ENCODE results near the gene ABCB11.
"Not testable (repeated sequence)": the region's sequence is repeated elsewhere in the genome, so short reads cannot be mapped to it uniquely, and the experiment has no call there.

The ABCB11 gene

GRCh38 chr2:169042856-169043255 is 11.7 kb upstream of the ABCB11 start:
- DNase-seq (ENCODE audit: low spot score), result no peak

- no peak for DNase-seq (ENCODE audit: low spot score)
Measured at GRCh38 chr2:169041594-169041993, 10.5 kb upstream of the ABCB11 start.

GRCh38 chr2:169039702-169040101 is 8.6 kb upstream of the ABCB11 start:
- DNase-seq (ENCODE audit: low spot score), result no peak

- DNase-seq (ENCODE audit: low spot score), result no peak
Measured at GRCh38 chr2:169038338-169038757, 7.2 kb upstream of the ABCB11 start.

- DNase-seq (ENCODE audit: low spot score), result no peak
Measured at GRCh38 chr2:169036736-169037440, 5.8 kb upstream of the ABCB11 start.

- DNase-seq (ENCODE audit: low spot score), result no peak
Measured at GRCh38 chr2:169035887-169036286, 4.8 kb upstream of the ABCB11 start.

GRCh38 chr2:169034984-169035544 is 3.9 kb upstream of the ABCB11 start:
- no peak for DNase-seq (ENCODE audit: low spot score)

- DNase-seq (ENCODE audit: low spot score), result no peak
Measured at GRCh38 chr2:169034256-169034655, 3.1 kb upstream of the ABCB11 start.

- no peak for DNase-seq (ENCODE audit: low spot score)
Measured at GRCh38 chr2:169029341-169029740, 1.8 kb downstream of the ABCB11 start.

- DNase-seq (ENCODE audit: low spot score), result no peak
Measured at GRCh38 chr2:169027234-169027633, 3.9 kb downstream of the ABCB11 start.

- no peak for DNase-seq (ENCODE audit: low spot score)
Measured at GRCh38 chr2:169026056-169026455, 5.1 kb downstream of the ABCB11 start.

GRCh38 chr2:169023161-169023560 is 8.0 kb downstream of the ABCB11 start:
- DNase-seq (ENCODE audit: low spot score), result no peak

GRCh38 chr2:169018390-169018789 is 12.7 kb downstream of the ABCB11 start:
- no peak for DNase-seq (ENCODE audit: low spot score)

- DNase-seq (ENCODE audit: low spot score), result no peak
Measured at GRCh38 chr2:169015943-169016342, 15.2 kb downstream of the ABCB11 start.

GRCh38 chr2:169014780-169015179 is 16.3 kb downstream of the ABCB11 start:
- DNase-seq (ENCODE audit: low spot score), result no peak

- no peak for DNase-seq (ENCODE audit: low spot score)
Measured at GRCh38 chr2:169013628-169014026, 17.5 kb downstream of the ABCB11 start.

GRCh38 chr2:169012812-169013627 is 18.1 kb downstream of the ABCB11 start:
- DNase-seq (ENCODE audit: low spot score), result no peak

GRCh38 chr2:169012191-169012792 is 18.8 kb downstream of the ABCB11 start:
- DNase-seq (ENCODE audit: low spot score), result not testable (repeated sequence)

GRCh38 chr2:169011698-169012097 is 19.4 kb downstream of the ABCB11 start:
- no peak for DNase-seq (ENCODE audit: low spot score)

- no peak for DNase-seq (ENCODE audit: low spot score)
Measured at GRCh38 chr2:169010633-169011460, 20.3 kb downstream of the ABCB11 start.

GRCh38 chr2:169009865-169010579 is 21.1 kb downstream of the ABCB11 start:
- no peak for DNase-seq (ENCODE audit: low spot score)
